UCSD-AML1 (cell line): ENCODE data around the gene RAB35.
A peak's percentile ranks its signal among the peaks of the same experiment; 100 is the strongest.

Experiments
- DNase-seq: peaks from one replicate; lab custom pipeline; 2025; ENCODE audit not compliant: unreplicated experiment; lab: John Stamatoyannopoulos, UW

RAB35 gene

DNA sequence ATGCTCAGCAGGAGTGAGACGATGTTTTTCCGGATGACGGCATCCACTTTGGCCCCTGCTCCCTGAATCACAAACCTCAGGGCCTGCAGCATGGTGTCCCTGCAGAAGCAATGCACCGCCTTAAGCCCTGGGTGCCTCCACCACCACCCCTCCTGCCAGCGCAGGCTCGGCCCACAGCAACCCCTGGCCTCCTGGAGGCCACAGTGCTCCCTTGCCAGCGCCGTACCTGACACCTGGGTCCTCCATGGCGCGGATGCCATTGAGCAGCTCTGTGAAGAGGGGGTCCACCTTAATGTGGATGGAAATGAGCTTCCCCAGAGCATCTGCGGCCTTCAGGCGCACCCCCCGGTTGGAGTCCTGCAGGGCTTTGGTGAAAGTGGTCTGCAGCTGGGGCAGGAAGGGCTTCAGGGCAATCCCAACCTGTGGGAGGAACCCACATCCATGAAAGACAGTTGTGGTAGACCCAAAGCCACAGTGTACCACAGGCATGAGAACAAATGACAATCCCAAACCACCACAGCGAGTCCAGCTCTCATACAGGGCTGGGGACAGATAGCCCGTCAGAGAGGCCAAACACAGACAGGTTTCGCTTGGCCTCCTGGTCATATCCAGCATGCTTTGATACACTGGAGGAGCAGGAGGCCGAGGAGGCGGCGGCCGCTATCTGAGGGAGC, 17.9 kb upstream of the RAB35 start:
- DNase-seq = no peak

DNA sequence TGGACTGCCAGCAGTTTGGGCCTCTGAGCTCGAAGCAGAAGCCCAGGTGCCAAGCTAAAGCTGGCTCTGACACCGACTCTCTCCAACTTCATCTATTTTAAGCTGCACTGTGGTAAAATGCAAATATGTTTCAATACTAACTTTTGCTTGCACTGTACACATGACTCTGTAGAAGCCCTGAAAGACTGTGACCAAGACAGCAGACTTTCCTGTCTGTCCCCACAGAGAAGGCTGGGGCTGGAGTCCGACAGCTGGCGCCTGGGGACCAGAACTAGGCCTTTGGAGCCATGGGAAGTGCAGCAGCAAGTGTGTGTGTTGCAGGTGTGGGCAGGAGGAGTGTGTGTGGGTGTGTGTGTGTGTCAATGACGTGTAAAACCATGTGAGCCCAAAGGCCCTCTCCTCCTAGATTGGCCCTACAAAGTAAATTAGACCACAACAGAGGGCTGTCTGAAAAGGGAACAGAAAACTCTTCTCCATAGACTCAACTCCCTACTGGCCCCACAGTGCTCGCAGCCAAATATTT, 16.4 kb upstream of the RAB35 start:
- no peak for DNase-seq

DNA sequence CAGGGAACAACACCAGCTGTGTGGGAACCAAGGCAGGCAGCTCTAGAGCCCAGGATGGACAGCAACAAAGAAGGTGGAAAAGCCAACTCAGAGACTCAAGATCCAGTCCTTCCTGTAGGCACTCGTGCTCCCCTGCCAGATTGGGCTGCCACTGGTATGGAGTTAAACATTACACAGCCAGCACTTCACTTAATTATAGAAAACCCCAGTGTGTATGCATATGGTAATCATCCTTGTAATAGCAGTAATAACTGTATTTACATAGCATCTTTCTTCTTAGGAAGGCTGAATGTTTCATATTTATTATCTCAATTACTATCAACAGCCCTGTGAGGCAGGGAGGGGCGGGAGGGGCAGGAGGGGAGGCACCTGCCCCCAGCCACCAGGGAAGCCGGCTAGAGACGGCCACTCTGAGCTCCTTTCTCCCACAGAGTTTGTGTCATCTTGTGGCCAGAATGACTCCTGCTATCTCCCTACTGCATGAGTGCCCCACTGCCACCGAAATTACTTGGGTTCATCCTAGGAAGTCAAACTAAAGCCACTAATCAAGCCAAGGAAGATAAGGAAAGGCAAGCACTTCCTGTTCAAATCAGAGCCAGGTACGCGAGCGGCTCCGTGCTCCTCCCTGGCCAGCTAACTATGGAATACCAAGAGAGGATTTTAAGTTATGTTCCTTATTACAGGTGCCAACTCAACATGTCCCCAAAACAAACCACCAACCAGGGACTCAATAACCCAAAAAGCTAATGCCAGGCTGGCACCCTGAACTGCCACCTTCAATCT, 15.7 kb upstream of the RAB35 start:
- no peak for DNase-seq

DNA sequence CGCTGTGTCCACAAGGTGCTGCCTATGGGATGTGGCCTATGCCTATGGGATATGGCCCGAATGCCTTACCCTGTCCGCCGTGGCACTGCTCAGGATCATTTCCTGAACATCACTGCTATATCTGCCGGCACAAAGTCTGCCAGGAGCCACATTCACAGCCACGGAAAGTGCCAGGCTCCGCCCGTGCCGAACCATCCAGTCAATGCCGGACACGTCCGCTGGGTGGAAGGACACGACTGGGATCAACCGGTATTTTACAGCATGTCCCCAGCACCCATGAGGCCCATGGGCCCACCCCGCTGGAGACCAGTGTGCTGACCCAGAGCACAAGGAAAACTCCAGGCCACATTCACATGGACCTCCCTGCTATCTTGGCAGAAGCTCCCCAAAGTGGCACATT, 14.6 kb upstream of the RAB35 start:
- DNase-seq = no peak

DNA sequence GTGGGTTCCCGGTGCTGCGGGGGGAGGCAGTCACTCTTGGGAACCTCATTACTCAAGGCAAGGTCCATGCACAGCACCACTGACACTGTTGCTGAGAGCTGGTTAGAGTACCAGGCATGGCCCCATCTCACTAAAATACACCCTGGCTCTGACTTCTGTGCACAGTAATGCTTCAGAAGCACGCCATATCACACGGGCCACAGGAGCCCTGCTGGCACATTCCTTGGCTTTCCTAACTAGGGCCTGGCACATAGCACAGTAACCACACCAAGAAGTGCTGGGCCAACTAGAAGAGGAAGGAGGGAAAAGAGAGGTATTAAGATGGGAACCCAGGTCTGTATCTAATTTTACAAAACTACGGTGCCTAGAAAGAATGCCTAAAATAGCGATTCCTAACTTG, 13.5 kb upstream of the RAB35 start:
- DNase-seq = no peak

DNA sequence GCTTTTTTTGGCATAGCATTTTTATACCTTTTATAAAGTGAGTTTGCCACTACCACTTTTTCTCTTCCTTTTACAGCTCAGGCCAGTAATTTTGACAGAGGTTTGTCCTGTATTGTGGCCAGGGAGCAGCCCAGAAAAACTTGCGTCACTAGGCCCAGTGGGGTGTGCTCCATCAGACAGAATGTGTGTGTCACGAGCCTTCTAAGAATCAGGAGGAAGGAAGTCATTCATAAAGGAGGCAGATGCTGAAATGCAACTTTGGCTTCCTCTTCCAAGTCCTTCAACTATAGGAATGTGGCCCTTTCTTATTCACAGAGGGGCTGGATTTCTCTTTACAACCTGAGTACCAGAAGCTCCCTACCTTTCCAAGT, 10.1 kb upstream of the RAB35 start:
- DNase-seq = peak; percentile 55

DNA sequence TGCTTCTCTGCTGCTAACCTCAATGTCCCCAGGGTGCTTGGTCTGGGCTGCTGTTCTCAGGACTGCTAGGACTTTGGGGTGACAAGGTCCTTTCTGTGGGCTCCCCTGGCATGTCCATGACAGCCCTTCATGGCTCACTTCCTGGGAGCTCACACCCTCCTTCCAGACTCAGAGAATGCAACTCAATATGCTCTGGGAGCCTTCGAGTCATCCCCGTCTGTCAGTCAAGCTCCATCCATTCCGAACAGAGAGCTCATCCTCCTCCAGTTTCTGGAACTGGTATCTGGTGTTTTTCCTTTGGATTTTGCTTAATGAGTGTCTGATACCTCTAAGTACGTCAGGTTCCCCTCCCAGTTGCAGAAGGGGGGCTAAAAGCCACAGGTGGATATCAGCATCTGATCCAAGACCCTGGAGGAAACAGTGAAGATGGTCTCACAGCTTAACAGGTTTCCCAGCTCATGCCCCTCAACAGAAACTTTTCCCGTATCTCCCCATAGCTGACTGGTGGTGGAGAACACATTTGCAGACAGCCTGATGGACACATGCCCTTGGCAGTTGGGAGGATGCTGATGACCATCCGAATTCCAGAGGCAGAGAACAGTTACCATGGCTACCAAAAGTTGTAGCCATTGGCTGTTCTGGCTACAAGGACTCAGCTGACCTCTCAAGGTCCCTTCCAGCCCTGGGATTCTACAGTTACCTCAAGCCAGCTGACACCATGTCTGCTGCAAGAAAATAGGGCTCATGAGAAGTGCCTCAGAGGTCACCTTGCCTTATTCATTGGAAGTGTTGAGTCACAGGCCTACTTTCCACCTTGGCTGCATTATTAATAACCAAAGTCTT, 9.5 kb upstream of the RAB35 start:
- DNase-seq = no peak

DNA sequence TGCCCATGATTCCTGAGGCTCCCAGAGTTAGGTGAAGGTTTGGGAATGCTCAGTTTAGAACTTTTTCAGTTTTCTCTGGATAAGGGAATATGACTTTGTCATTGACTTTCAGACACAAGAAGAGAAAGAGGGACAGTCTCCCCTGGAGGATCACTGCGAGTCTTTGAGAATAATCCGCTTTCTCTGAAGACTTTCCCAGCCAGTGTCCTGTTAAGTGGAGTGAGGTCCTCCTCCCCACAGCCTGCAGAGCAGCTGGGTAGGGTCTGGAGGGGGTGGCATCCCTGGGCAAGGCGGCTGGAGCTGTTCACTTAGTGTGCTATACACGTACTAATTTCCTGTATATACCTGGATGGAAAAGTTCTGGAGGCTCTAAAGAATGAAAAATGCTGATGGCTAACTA, 8.5 kb upstream of the RAB35 start:
- DNase-seq = no peak

DNA sequence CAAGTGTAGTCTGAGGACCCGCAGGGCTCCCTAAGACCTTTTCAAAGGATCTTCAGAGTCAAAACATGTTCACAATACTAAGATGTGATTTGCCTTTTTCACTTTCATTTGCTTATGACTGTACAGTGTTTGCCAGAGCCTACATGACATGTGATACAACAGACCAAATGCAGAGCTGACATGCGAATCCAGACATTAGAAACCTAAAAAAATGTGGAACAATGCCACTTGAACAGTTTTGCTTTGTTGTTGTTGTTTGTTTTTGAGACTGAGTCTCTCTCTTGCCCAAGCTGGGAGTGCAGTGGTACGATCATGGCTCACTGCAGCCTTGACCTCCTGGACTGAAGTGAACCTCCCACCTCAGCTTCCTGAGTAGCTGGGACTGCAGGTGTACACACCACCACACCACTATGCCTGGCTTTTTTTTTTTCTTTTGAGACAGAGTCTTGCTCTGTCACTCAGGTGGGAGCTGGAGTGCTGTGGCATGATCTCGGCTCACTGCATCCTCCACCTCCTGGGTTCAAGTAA, 5.3 kb upstream of the RAB35 start:
- DNase-seq = no peak

DNA sequence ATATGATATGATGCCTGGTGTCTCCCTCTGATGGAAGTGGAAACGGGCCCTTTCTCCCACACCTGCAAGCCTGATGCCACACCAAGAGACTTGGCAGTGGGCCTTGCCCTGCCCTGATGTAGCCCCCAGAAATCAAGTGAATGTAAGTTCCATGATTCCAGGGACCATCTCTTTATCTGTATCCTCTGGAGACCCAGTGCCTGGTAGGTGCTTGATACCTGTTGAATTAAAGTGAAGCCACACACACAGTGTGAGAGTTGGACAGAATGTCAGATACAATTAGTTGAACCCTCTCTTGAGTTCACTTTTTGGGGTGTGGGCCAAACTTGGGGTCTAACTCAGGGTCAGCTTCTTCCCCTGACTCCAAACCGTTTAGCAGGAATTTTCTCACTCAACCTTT, 4.8 kb upstream of the RAB35 start:
- DNase-seq = no peak

DNA sequence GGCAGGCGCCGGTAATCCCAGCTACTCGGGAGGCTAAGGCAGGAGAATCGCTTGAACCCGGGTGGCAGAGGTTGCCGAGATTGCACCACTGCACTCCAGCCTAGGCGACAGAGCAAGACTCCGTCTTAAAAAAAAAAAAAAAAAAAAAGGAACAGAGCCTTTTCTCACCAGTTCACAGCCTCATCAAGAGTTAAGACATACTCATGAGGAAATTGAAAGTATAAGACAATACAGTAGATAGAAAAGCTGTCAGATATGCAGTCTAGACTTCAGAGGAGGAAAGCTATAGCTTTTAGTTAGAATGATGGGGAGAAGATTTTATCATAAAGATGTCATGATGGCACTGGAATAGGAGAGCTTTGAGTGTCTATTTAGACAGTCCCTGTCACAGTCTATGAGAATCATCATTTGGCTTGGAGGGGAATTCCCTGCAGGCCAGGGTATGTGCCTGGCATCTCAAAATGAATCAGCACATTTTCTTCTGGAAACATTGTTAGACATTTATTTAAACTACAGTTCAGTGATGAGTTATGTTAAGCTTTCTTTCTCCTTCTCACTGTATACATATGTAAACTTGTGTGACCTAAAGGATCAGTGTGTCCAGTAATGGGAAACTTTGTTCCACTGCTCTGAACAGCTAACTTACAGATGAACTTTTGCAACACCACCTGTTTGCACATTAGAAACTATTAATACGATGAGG, 2.9 kb upstream of the RAB35 start:
- no peak for DNase-seq

DNA sequence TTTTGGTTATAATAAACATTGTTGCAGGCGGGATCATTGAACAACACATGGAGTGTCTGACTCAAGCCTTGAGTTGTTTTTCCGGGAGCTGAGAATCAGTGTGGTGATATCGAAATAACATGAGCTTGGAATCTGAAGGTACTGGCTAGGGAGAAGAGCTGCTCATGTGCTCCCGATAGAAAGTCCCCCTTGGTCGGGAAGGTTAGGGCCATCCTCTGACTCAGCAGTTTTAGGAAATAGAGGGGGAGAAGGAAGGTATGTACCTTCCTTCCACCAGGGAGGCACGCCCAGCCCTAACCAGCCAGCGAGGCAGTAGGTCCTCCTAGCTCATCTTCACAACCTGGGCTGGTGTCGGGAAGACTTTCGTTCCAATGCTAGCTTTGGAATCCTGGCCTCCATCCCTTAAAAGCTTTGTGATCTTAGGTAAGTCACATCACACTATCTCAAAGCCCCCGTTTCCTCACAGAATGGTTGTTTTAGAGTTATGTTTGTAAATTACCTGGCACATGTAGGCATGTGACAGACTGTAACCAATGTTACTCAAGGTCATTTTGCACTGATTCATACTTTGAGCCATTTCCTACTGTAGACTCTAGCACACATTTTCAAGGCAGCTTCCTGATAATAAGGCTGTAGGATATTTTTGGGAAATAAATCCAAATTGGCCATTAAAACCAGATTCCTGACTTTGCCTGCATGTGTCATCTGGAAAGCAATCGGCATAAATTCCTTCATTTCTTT, 1.9 kb upstream of the RAB35 start:
- DNase-seq = no peak

DNA sequence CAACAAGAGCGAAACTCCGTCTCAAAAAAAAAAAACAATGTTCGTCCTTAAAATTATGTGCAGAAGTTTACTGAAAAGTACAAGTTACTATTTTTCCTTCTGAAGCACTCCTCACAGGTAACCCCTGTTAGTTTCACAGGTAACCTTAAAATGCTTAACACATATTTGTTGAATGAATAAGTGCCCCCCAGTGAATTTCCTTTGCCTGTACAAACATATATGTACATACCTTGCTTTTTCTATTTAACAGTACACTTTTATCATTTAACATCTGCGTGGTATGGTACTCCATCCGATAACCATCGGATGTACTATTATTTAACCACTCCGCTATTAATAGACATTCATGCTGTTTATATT, 1.4 kb upstream of the RAB35 start:
- no peak for DNase-seq

DNA sequence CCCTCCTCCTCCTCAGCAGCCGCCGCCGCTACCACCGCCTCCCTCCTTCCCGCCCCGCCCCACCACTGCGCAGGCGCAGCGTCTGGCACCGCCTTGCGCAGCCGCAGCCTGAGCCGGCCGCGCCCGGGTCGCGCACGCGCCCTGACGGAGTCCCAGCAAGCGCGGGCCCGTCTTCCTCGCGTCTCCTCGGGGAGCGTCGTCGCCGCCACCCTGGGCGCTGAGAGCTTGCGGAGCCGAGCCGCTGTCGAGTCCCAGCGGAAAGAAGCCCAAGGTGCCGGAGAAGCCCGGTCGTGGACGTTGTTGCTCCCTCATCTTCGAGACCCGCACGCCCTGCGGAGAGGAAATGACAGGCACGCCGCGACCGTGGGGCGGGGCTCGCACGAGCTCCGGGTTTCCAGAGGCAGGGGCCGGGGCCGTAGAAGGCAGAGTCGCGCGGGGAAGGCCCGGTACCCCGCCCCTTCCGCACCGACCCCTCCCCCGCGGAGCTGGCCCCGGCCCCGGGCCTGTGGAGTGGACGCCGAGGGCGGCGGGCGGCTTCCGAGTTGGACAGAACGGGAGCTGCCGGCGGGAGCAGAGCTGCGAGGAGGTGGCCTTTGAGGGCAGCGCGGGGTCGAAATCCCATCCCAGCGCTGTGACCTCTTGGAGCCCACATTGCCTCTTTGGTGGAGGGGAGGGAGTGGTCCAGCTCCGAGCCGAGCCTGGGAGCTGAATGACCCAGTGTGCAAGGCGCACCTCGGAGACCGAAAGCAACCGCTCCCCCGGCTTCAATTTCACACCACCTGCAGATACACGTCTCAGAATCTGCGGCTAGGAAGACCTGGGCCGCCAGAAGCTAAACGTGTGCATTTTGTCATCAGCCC, 469 bp upstream of the RAB35 start:
- DNase-seq = peak; percentile 98

DNA sequence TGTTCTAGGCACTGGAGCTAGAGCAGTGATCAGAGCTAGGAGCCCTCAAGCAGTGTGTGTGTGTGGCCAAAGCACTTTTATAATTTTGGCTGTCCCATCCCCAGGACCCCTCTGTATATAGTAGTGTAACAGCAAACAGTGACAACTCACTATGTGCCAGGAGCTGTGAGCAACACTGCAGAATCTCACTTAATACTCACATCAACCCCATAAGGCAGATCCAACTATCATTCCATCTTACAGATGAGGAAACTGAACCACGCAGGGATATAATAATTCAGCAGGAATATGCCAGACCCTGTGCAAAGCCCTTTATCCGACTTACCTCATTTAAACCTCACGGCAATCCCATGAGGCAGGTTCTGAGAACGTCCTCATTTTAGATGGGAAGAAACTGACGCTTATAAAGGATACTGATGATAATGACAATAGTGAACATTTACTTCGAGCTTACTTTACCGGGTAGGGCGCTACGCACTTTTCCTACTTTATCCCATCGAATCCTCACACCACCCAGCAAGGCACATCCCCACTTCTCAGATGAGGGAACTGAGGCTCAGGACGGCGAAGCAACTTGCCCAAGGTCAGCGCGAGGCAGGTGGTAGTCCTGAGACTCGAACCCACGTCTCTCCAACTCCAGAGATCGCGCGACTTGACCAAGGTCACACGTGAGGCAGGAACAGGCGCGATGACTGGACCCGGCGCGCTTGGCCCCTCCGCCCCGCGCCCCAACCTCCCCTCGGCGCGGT, 687 bp downstream of the RAB35 start:
- DNase-seq = peak; percentile 44

DNA sequence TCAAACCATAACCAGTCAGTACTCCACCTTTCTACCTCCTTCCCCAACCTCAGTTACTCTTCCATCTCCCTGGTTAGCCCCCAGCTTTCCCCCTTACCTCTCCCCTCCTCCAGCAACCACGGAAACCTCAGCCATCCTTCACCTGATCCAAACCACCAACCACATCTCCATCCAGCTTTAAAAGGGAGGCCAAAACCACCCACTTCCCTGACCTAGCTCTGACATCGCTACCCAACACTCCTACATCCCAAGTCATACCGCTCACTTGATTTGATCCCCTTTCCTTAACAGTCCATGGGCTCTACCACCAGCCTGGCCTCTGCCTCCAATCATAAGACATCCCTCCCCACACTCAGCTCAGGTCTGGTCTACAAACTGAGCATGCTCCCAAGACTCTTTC, 1.5 kb downstream of the RAB35 start:
- no peak for DNase-seq

DNA sequence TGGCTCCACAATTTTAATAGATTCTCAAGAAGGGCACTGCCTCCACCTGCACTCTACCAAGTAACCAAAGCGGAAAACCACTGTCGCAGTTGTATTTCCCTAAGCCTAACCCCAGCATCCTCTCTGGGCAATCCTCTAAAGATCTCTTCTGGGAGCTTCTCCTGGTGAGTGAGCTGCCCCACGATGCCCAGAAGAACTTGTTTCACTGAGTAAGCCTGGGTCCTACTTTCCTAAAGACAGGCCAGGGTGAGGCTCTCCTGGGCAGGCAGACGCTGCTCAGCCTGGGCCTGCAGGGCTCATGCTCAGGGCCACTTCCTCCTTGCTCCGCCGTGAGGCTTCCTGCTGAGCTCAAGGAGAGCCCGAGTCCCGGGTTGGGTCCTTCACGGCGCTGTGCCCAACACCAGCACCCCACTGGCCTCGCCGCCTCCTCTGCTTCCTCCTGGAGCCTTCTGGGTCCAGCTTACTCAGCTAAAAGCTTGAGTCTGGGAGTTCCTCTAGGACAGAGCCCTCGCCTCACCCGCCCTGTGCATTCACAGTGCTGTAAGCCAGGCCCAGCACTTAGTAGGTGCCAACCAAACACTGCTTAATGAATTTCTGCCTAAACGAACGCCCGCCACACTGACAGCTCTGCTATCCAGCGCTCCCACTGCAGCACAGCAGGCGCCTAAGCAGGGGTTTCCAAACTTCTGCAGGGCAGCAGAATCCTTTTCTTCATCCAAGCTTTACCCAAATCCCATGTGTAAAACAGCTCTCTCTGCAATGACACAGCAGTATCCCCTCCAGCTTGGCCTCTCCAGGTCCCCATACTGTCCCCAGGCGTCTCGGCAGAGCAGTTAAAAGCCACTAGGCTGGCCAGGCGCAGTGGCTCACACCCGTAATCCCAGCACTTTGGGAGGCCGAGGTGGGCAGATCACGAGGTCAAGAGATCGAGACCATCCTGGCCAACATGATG, 5.7 kb downstream of the RAB35 start:
- DNase-seq = peak; percentile 81
